Measurements from ENCODE around the gene PCDHA2. TPM values are rescaled to one million over a fixed set of nuclear protein-coding genes. Genes with fewer than 3 reads are reported as not detected.
"Not testable (repeated sequence)": the region's sequence is repeated elsewhere in the genome, so short reads cannot be mapped to it uniquely, and the experiment has no call there.

Gene PCDHA2
- total RNA-seq, 1 donor from 2014 or later: 1.2 TPM

DNA sequence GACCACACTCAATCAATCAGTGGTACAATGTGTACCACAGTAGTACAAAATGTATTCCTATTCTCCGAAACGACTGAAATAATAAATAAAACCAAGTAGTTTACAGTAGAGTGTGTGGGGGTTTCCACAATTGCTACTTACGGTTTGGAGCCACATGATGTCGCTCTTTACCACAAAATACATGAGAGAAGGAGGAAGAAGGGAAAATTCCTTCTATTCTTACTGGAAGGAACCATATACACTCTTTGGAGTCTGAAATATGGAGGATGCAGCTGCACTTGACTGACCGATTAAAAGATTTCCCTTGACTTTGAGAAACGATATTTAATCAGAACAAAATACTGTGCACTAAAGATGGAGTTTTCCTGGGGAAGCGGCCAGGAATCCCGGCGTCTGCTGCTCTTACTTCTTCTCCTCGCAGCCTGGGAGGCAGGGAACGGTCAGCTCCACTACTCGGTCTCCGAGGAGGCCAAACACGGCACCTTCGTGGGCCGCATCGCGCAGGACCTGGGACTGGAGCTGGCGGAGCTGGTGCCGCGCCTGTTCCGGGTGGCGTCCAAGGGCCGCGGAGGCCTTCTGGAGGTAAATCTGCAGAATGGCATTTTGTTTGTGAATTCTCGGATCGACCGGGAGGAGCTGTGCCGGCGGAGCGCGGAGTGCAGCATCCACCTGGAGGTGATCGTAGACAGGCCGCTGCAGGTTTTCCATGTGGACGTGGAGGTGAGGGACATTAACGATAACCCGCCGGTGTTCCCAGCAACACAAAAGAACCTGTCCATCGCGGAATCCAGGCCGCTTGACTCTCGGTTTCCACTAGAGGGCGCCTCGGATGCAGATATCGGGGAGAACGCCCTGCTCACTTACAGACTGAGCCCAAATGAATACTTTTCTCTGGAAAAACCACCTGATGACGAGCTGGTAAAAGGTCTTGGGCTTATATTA, 12.5 kb downstream of the PCDHA2 start, which contains the start of gene PCDHA4:
Gene PCDHA4, plus strand, starts transcription at position 235 of the 942 bp plus-strand sequence.
- Mint-ChIP-seq H3K36me3 (ENCODE audit: low read depth) (peaks cover 49% of the 10 kb centered on the region), H3K4me3 (peak within 1 kb of the TSS; percentile 90), H3K9me3 (peaks cover 21% of the 10 kb centered on the region), H3K27ac (ENCODE audit: unreplicated experiment) (peak within 1 kb of the TSS; percentile 90), H3K4me1 (peaks cover 16% of the 10 kb centered on the region), H3K27me3 (ENCODE audit: low read depth) (no peaks in the 10 kb centered on the region)
- TF ChIP-seq, protein P1, sequence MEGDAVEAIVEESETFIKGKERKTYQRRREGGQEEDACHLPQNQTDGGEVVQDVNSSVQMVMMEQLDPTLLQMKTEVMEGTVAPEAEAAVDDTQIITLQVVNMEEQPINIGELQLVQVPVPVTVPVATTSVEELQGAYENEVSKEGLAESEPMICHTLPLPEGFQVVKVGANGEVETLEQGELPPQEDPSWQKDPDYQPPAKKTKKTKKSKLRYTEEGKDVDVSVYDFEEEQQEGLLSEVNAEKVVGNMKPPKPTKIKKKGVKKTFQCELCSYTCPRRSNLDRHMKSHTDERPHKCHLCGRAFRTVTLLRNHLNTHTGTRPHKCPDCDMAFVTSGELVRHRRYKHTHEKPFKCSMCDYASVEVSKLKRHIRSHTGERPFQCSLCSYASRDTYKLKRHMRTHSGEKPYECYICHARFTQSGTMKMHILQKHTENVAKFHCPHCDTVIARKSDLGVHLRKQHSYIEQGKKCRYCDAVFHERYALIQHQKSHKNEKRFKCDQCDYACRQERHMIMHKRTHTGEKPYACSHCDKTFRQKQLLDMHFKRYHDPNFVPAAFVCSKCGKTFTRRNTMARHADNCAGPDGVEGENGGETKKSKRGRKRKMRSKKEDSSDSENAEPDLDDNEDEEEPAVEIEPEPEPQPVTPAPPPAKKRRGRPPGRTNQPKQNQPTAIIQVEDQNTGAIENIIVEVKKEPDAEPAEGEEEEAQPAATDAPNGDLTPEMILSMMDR (conservative IDR thresholded peaks at IDR 0.05): peak; percentile 73
- peak; percentile 69 for DNase-seq (ENCODE audit: low read depth, low spot score)

DNA sequence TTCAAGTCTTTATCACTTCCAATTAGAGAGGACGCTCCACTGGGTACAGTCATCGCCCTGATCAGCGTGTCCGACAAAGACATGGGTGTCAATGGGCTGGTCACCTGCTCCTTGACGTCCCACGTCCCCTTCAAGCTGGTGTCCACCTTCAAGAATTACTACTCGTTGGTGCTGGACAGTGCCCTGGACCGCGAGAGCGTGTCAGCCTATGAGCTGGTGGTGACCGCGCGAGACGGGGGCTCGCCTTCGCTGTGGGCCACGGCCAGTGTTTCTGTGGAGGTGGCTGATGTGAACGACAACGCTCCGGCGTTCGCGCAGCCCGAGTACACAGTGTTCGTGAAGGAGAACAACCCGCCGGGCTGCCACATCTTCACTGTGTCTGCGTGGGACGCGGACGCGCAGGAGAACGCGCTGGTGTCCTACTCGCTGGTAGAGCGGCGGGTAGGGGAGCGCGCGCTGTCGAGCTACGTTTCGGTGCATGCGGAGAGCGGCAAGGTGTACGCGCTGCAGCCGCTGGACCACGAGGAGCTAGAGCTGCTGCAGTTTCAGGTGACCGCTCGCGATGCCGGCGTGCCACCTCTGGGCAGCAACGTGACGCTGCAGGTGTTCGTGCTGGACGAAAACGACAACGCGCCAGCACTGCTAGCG, 13.7 kb downstream of the PCDHA2 start:
- peaks cover 58% of the 10 kb centered on the region for H3K36me3 Mint-ChIP-seq (ENCODE audit: low read depth)
- H3K27ac Mint-ChIP-seq (ENCODE audit: unreplicated experiment); H3K27me3 Mint-ChIP-seq (ENCODE audit: low read depth); DNase-seq (ENCODE audit: low read depth, low spot score): not testable (repeated sequence)
- peaks cover 26% of the 10 kb centered on the region for H3K9me3 Mint-ChIP-seq
- peaks cover 16% of the 10 kb centered on the region for H3K4me1 Mint-ChIP-seq
- H3K4me3 Mint-ChIP-seq: peak overlapping the region; percentile 90

DNA sequence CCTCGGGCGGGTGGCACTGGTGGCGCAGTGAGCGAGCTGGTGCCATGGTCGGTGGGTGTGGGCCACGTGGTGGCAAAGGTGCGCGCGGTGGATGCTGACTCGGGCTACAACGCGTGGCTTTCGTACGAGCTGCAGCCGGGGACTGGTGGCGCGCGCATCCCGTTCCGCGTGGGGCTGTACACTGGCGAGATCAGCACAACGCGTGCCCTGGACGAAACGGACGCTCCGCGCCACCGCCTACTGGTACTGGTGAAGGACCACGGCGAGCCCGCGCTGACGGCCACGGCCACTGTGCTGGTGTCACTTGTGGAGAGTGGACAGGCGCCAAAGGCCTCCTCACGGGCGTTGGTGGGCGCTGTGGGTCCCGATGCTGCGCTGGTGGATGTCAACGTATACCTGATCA, 14.2 kb downstream of the PCDHA2 start:
- H3K36me3 Mint-ChIP-seq (ENCODE audit: low read depth): peaks cover 54% of the 10 kb centered on the region
- DNase-seq (ENCODE audit: low read depth, low spot score): no peak
- no peaks in the 10 kb centered on the region for H3K27me3 Mint-ChIP-seq (ENCODE audit: low read depth)
- peaks cover 16% of the 10 kb centered on the region for H3K4me1 Mint-ChIP-seq
- H3K9me3 Mint-ChIP-seq: peaks cover 22% of the 10 kb centered on the region
- H3K27ac Mint-ChIP-seq (ENCODE audit: unreplicated experiment): no peak overlapping the region
- H3K4me3 Mint-ChIP-seq: no peak overlapping the region
- TF ChIP-seq, protein P1 (conservative IDR thresholded peaks at IDR 0.05): no peak

DNA sequence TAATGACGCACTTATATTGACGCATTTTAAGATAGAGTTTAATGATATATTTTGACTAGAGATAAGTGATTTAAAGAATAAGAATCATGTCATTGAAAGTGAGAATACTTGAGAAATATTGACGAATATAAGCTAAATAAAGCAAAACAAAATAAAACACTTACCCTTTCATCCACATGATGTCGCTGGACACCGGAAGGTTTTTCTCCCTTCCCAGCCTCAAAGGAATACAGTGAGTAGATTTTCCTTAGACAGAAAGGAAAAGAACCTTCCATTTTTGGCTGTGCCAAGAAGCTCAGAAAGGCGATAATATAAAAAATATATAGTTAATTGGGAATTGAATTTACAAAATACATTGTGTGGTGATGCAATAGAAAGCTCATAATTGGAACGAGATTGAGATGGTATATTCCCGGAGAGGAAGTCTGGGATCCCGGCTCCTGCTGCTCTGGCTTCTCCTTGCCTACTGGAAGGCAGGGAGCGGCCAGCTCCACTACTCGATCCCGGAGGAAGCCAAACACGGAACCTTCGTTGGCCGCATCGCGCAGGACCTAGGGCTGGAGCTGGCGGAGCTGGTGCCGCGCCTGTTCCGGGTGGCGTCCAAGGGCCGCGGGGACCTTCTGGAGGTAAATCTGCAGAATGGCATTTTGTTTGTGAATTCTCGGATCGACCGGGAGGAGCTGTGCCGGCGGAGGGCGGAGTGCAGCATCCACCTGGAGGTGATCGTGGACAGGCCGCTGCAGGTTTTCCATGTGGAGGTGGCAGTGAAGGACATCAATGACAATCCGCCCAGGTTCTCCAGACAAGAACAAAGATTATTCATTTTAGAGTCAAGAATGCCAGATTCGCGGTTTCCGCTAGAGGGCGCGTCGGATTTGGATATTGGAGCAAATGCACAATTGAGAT, 27.0 kb downstream of the PCDHA2 start, which contains the start of gene PCDHA5:
Gene PCDHA5, plus strand, starts transcription at position 239 of the 906 bp plus-strand sequence.
- Mint-ChIP-seq H3K4me3 (no peak within 1 kb of the TSS), H3K9me3 (peaks cover 3% of the 10 kb centered on the region), H3K36me3 (ENCODE audit: low read depth) (peaks cover 43% of the 10 kb centered on the region), H3K27me3 (ENCODE audit: low read depth) (no peaks in the 10 kb centered on the region), H3K4me1 (no peaks in the 10 kb centered on the region), H3K27ac (ENCODE audit: unreplicated experiment) (no peak within 1 kb of the TSS)
- TF ChIP-seq, protein P1 (conservative IDR thresholded peaks at IDR 0.05): no peak
- no peak for DNase-seq (ENCODE audit: low read depth, low spot score)

DNA sequence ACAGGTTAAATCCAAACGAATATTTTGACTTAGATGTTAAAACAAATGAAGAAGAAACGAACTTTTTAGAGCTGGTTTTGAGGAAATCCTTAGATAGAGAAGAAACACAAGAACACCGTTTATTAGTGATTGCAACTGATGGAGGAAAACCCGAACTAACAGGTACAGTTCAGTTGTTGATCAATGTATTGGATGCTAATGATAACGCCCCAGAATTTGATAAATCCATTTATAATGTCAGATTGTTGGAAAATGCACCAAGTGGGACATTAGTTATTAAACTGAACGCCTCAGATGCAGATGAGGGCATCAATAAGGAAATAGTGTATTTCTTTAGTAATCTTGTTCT, 27.6 kb downstream of the PCDHA2 start:
- TF ChIP-seq, protein P1 (conservative IDR thresholded peaks at IDR 0.05): no peak
- DNase-seq (ENCODE audit: low read depth, low spot score): no peak
- Mint-ChIP-seq H3K27me3 (ENCODE audit: low read depth) (no peaks in the 10 kb centered on the region), H3K27ac (ENCODE audit: unreplicated experiment) (no peak overlapping the region), H3K36me3 (ENCODE audit: low read depth) (peaks cover 49% of the 10 kb centered on the region), H3K4me1 (peaks cover 4% of the 10 kb centered on the region), H3K9me3 (peaks cover 3% of the 10 kb centered on the region), H3K4me3 (no peak overlapping the region)

DNA sequence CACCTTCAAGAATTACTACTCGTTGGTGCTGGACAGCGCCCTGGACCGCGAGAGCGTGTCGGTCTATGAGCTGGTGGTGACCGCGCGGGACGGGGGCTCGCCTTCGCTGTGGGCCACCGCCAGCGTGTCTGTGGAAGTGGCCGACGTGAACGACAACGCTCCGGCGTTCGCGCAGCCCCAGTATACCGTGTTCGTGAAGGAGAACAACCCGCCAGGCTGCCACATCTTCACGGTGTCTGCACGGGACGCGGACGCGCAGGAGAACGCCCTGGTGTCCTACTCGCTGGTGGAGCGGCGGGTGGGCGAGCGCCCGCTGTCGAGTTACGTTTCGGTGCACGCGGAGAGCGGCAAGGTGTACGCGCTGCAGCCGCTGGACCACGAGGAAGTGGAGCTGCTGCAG, 28.3 kb downstream of the PCDHA2 start:
- H3K36me3 Mint-ChIP-seq (ENCODE audit: low read depth): peaks cover 46% of the 10 kb centered on the region
- not testable (repeated sequence) for H3K4me1 Mint-ChIP-seq; DNase-seq (ENCODE audit: low read depth, low spot score); H3K9me3 Mint-ChIP-seq; H3K27me3 Mint-ChIP-seq (ENCODE audit: low read depth); H3K4me3 Mint-ChIP-seq; H3K27ac Mint-ChIP-seq (ENCODE audit: unreplicated experiment)
